ENCODE measurements around the gene DDX24.

DNA sequence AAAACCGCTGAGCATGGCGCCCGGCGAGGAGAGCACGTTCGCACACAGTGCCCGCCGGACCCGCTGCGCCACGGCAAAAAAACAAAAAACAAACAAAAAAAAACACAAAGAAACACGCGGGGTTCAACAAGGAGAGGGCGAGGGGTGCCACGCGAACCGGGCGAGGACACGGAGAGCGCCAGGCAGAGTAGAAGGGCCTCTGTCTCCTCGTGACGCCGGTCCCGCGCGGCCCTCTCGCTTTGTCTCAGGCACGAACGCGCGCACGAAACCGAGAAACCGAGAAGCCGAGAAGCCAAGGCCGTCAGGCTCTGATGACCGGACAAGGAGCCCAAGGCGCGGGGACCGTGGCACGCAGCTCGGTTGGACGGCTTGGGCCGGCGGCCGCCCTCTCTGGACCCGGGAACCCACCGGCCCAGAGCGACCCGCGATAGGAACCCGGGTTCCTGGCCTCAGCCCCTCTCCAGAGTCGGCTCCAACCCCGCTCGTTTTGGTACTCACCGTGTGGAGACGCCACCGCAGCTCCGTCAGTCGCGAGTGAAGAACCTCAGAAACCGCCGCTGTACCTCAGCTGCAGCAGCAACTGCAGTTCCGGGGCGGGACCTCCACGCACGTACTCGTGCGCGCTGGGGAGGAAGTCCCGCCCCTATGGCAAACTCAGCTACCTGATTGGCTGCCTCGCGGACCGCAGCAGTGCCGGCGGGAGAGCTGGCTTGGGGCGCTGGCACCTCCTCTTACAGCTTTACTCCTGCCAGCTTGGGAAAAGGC is at the start of gene DDX24, which contains the start of gene IFI27L1:
- TF ChIP-seq, protein P1, sequence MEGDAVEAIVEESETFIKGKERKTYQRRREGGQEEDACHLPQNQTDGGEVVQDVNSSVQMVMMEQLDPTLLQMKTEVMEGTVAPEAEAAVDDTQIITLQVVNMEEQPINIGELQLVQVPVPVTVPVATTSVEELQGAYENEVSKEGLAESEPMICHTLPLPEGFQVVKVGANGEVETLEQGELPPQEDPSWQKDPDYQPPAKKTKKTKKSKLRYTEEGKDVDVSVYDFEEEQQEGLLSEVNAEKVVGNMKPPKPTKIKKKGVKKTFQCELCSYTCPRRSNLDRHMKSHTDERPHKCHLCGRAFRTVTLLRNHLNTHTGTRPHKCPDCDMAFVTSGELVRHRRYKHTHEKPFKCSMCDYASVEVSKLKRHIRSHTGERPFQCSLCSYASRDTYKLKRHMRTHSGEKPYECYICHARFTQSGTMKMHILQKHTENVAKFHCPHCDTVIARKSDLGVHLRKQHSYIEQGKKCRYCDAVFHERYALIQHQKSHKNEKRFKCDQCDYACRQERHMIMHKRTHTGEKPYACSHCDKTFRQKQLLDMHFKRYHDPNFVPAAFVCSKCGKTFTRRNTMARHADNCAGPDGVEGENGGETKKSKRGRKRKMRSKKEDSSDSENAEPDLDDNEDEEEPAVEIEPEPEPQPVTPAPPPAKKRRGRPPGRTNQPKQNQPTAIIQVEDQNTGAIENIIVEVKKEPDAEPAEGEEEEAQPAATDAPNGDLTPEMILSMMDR (conservative IDR thresholded peaks at IDR 0.05; ENCODE audit: low read length), result no peak
- no peak for TF ChIP-seq EZH2phosphoT487 (IDR thresholded peaks at IDR 0.05; ENCODE audit: borderline replicate concordance, low read depth, low read length)

Measured in OCI-LY7 (cell line).